Dedifferentiated amniotic fluid mesenchymal stem cell (primary cell): ENCODE data around the gene TMEM82.

Experiments
- DNase-seq: peaks from one replicate; pipeline ENCODE4 v3.0.0-alpha.2; 2016; ENCODE audit errors: extremely low spot score

Gene TMEM82

DNA sequence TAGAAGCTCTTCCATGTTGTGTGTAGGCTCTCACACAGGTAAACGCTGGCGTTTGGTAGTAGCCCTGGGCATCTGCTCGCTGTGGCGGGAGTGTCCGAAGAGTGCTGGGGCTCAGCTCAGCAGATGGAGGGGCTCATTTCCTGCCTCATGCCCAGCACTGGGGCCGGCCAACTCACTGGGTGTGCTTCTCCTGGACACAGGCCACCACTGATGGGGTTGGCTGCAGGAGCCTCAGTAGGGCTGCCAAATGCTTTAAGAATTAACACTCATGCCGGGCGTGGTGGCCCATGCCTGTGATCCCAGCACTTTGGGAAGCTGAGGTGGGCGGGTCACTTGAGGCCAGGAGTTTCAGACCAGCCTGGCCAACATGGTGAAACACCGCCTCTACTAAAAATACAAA is 44.3 kb downstream of the TMEM82 start:
- DNase-seq = no peak

DNA sequence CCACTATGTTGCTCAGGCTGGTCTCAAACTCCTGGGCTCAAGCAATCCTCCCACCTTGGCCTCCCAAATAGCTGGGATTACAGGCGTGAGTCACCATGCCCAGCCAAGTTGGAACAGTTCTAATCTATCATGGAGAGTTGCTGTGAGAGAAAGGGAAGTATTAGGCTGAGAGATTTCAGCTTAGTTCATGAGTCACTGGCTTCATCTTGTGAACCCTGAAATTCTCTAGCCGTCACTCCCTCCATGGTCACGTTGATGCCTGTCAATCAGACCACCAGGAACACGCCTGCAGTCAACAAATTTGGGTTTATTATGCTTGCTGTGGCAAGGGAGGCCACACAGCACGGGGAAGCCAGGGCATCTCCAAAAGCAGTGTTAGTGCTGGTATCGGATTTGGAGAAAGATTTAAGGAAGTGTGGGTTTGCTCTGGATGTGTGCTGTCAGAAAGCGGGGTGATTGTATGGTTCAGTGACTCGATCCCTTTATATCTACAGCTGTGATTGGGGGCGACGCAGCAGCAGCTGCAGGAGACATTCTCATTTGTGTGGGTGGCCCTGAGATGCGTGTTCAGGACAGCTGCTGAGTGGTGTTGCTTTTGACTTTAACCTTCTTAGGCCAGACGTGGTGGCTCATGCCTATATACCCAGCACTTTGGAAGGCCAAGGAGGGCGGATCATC is 46.5 kb downstream of the TMEM82 start:
- DNase-seq = no peak

DNA sequence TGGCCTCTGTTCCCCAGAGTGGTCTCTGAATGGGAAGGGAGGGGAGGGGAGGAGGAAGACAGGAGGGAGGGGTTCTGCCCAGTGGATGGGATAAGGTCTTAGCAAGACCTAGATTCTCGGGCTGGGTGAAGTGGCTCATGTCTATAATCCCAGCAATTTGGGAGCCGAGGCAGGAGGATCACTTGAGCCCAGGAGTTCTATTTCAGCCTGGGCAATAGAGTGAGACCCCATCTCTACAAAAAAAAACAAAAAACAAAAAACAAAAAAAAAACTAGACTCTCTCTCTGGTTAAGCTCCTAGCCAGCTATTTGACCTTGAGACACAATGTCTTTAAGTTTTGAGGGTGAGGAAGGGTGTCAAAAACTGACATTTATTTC is 53.8 kb downstream of the TMEM82 start:
- no peak for DNase-seq
